K562 (cell line): ENCODE data around the gene CCDC85A. TPM values are rescaled to one million over a fixed set of nuclear protein-coding genes. Genes with fewer than 3 reads are reported as not detected.

Source experiments
- CHD7 ChIP-seq: fragments of 200-600 bp; sonication (generic); IDR thresholded peaks from one replicate; pipeline ENCODE4 v1.6.1; 2012; ENCODE audit warnings: mild to moderate bottlenecking, low read depth, low read length, inconsistent platforms
- DLX4 ChIP-seq: fragments of 250-450 bp; sonication (Bioruptor Pico); IDR thresholded peaks from 2 replicates; pipeline ENCODE4 v1.6.1; 2021; ENCODE audit warnings: mild to moderate bottlenecking
- L3MBTL2 ChIP-seq: fragments of 450-650 bp; IDR thresholded peaks from 2 replicates; pipeline ENCODE4 v1.6.1; 2016; ENCODE audit warnings: mild to moderate bottlenecking, moderate library complexity
- MCM7 ChIP-seq, 2 experiments: fragments of 450-650 bp; IDR thresholded peaks; 2 replicates each; pipeline ENCODE4 v1.6.1; 2016 to 2018
- NR2C2 ChIP-seq, 2 experiments: fragments of 200-800 bp in 1 of 2; sonication (Bioruptor generic) in 1 of 2; sonication (generic) in 1 of 2; formaldehyde crosslinking in 1 of 2; IDR thresholded peaks; 2 replicates each; pipeline versions ENCODE4 v1.6.1 to v1.8.0; 2016 to 2022; ENCODE audit warnings: mild to moderate bottlenecking in 1 of 2, missing compliant biosample characterization in 1 of 2, missing genetic modification characterization in 1 of 2, missing genetic modification reagents in 1 of 2
- NR3C1 ChIP-seq: sonication (generic); formaldehyde crosslinking; IDR thresholded peaks from 2 replicates; pipeline ENCODE4 v1.8.1; 2022; ENCODE audit warnings: missing genetic modification reagents
- THRAP3 ChIP-seq: fragments of 450-650 bp; IDR thresholded peaks from 2 replicates; pipeline ENCODE4 v1.6.1; 2016; ENCODE audit warnings: mild to moderate bottlenecking, inconsistent platforms, borderline replicate concordance
- ZNF740 ChIP-seq, 3 experiments: fragments of 200-800 bp in 1 of 3; sonication (Bioruptor generic) in 1 of 3; sonication (generic) in 1 of 3; formaldehyde crosslinking in 1 of 3; IDR thresholded peaks; 2 replicates each; pipeline versions ENCODE4 v1.6.1 to v1.8.0; 2016 to 2022; ENCODE audit warnings: mild to moderate bottlenecking in 2 of 3, missing compliant biosample characterization in 2 of 3, missing genetic modification characterization in 2 of 3, missing genetic modification reagents in 1 of 3
- polyA plus RNA-seq, 8 experiments: library from polyadenylated mRNA; depleted of rRNA in 4 of 8; stranded (reverse) in 5 of 8; unstranded in 3 of 8; fragments of >200 nt; fragmentation: Nextera tagmentation in 2 of 8; fragmentation: Illumina TruSeq in 1 of 8; extraction: Ambion mirVana in 2 of 8; extraction: Trizol in 1 of 8; gene quantifications; 2 replicates each; pipeline versions ENCODE4 v1.2.1 to v1.2.3, GENCODE V29; 2011 to 2014; ENCODE audit warnings: inconsistent platforms in 1 of 8, missing spikeins in 1 of 8
- total RNA-seq, 7 experiments: library from RNA; depleted of rRNA in 6 of 7; stranded (reverse); fragments of >200 nt in 6 of 7; fragmentation: Illumina TruSeq in 2 of 7; extraction: Trizol in 2 of 7; gene quantifications; 2 replicates each; pipeline versions ENCODE4 v1.2.1 to v1.2.3, GENCODE V29; 2011 to 2021; ENCODE audit warnings: low replicate concordance in 1 of 7

Gene CCDC85A
- total and polyA plus RNA-seq, 9 of the 15 experiments (the other 6 are each of a cell fraction or from before 2014, with no cell fraction given), result 0.03 to 0.14 (median 0.10) TPM; not detected in 5

GRCh38 chr2:56287974-56288373, 104.2 kb downstream of the CCDC85A start (continued):
- TF ChIP-seq CHD7, result no peak
- no peak for TF ChIP-seq NR3C1
- no peak for TF ChIP-seq L3MBTL2
- no peak for TF ChIP-seq THRAP3
- TF ChIP-seq MCM7 (IDR thresholded peaks at IDR 0.05), result no peak
- TF ChIP-seq NR2C2 (CRISPR knock-in tag; IDR thresholded peaks at IDR 0.05), result no peak
- TF ChIP-seq NR2C2 (tag; IDR thresholded peaks at IDR 0.05), result no peak
- TF ChIP-seq ZNF740 (CRISPR knock-in tag; IDR thresholded peaks at IDR 0.05), result no peak
- TF ChIP-seq ZNF740 (tag; IDR thresholded peaks at IDR 0.05), result no peak
- TF ChIP-seq DLX4 (CRISPR knock-in tag), result no peak
